Esophagus mucosa (tissue), 1 donor: Measurements from ENCODE around the gene ECT2L. TPM values are rescaled to one million over a fixed set of nuclear protein-coding genes. Genes with fewer than 3 reads are reported as not detected.
A peak's percentile ranks its signal among the peaks of the same experiment; 100 is the strongest.
"Not testable (repeated sequence)": the region's sequence is repeated elsewhere in the genome, so short reads cannot be mapped to it uniquely, and the experiment has no call there.

Source experiments
- ATAC-seq: fragments of 200-7000 bp; cut with Tn5 transposase; one replicate; pipeline ENCODE4 v1.9.1; 2020
- total RNA-seq: library from RNA; stranded (reverse); gene quantifications from one replicate; pipeline ENCODE4 v1.2.4, GENCODE V29; 2023
- donor health status: DM: yes; HTN: yes; CAD: no.

ECT2L gene
- total RNA-seq, 1 donor from 2014 or later, result not detected

DNA sequence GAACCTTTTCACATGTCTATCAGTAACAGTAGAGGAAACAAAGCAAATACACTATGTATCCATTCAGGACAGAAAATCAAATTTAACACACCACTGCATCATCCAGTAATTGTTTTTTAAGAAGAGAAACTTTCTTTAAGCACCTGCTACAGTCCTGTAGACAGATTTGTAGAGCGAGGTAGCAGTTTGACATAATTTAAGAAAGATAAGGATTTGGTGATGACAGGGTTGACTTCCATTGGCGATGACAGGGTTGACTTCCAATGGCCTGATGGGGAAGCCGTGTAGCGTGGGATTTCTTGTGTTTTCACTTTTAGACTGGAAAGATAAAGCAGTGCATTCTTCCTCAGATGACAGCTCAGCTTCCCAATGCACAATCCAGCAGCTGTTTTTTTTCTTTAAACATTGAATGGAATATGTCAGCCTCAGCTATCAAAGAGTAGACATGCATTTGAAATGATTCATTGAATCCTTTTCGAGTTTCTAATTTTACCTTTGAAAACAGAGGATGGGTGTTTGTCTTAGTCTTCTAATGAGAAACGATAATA is 68.5 kb downstream of the ECT2L start:
- no peak for ATAC-seq

DNA sequence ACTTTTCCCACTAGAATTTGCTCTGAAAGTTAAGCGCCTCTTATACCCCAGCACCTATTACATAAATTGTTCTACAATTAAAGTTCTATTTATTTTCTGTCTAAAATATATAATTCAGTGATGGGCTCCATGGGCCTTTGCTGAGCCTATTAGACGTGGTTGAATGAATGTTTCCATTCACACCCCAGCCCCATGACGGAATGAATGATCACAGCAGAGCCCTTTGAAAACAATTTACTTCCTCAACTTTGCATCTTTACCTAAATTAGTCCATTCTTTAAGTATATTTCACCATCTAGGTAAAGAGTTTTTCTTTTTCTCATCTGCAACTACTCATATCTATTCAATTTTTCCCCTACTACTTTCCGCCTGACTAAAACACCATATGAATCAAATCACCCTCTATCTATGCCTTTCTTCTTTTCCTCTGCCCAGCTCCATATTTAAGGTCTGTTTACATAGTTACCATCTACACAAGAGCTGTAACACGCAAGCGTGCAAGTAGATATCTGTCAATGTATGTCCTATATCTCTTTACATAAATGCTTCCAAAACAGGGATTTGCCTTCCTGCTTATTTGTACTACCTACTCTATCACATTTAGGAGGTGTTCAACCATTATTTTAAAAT is 69.7 kb downstream of the ECT2L start:
- no peak for ATAC-seq

DNA sequence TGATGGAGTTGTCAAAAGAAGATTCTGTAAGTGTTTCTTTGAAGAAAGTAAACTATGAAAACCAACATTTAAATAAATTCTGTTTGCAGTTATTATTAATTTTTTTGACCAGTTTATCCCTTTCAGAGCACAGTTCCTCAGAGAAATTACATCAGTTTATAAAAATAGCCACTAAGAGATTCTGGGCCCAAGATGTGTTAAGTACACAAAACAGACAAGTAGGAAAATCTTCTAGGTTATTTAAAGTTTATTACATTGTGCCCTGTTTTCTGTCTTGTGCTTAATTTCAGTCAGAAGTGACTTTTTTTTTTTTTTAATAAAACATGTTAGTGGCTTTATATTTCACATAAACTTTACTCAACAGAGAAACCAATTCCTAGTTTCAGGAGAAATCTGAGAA is 72.3 kb downstream of the ECT2L start:
- ATAC-seq, result no peak

DNA sequence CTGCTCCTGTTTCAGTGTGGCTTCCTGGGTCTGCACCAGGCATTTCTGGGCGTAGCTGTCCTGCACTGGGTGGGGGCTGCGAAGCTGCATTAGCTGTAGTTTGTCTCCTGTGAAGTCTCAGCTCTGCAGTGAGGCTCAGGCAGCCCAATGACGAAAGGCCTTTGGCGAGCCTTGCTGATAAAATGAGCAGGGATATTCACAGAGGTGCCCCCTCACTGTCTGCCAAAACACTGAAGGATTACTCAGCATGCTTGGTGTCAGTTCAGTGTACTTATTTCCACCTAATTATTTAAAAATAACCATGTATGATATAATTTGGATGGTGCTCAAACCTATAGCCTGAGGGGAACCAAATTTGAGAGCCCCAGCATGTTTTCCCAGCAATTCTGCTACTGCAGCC is 73.5 kb downstream of the ECT2L start:
- no peak for ATAC-seq

DNA sequence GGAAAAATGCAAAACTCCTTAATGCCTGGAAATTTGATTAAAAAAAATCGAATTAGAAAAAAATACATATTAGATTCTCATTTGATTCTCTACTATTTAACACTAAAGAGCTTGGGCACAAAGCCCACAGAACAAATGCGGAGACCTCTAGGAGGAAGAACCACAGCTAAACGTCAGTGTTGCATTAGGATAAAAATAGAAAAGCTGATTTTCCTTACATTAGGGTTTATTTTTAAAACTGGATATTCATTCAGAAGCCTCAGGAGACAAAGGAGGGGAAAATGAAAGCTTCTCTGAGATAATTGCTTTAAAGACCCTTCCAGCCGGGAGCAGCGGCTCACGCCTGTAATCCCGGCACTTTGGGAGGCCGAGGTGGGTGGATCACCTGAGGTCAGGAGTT is 77.3 kb downstream of the ECT2L start:
- ATAC-seq, result no peak

DNA sequence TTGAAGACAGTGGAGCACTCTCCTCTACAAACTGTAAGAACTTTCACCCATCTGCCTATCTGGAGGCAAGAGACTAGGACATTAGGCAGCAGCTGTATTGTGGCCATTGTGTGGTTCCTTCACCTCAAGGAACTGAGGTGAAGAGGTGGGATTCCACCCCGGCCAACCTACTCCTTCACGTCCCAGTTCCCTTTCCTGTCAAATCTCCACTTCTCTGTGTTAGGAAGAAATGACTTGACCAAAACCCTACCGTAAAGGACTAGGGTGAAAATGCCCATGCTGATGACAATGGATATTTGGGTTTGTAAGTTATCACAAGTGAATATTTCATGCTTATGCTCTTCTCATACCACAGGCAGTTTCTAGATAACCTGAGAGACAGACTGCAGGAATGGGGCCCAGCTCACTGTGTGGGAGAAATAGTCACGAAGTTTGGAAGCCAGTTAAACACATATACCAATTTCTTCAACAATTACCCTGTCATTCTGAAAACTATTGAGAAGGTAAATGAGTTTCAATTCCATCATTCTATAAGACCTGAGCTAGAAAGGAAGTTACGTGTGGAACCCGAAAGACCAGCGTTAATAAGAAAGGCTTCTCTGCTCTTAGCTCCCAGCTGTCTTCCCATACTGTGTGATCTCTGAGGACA is 86.6 kb downstream of the ECT2L start:
- ATAC-seq, result no peak

DNA sequence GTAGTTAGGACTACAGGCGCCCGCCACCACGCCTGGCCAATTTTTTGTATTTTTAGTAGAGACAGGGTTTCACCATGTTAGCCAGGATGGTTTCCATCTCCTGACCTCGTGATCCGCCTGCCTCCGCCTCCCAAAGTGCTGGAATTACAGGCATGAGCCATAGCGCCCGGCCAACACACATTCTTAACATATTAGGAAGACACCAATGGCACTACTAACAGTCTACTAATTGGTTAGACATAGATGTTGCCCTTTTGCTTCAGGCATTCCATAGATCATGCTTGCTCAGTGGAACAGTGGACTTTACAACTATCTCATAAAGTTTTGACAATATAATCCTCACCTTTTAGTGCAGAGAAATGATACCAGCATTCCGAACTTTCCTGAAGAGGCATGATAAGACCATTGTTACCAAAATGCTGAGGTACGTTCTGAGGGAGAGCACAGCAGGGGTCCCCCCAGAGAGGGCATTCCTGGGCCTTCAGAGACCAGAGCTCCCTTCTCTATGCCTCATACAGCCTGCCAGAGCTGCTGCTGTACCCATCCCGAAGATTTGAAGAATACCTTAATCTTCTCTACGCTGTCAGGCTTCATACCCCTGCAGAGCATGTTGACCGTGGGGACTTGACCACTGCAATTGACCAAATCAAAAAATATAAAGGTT is 89.4 kb downstream of the ECT2L start:
- ATAC-seq, result no peak

DNA sequence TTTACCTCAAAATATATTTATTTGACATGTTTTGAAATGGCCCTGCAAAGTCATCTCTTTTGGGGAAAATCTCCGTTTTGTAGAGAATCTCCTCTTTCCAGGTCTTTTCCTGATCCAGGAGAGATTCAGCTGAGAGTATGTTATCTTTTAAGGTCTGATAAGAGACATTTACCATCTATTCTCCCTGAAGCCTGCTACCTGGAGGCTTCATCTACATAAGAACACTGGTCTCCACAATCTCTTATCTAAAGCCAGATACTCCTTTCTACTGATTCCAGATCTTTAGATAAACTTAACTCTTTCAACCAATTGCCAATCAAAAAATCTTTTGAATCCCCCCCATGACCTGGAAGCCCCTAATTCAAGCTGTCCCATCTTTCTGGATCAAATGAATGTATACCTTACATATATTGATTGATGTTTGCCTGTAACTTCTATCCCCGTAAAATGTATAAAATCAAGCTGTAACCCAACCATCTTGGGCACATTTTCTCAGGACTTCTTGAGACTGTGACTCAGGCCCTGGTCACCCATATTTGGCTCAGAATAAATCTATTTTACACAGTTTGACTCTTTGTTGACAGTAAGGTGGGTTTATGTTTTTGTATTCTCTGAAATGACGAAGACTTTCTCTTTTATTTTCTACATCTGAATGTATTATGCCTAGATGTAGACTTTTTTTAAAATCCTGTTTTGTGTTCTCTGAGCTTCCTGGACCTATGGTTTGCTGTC is 95.5 kb downstream of the ECT2L start:
- no peak for ATAC-seq

DNA sequence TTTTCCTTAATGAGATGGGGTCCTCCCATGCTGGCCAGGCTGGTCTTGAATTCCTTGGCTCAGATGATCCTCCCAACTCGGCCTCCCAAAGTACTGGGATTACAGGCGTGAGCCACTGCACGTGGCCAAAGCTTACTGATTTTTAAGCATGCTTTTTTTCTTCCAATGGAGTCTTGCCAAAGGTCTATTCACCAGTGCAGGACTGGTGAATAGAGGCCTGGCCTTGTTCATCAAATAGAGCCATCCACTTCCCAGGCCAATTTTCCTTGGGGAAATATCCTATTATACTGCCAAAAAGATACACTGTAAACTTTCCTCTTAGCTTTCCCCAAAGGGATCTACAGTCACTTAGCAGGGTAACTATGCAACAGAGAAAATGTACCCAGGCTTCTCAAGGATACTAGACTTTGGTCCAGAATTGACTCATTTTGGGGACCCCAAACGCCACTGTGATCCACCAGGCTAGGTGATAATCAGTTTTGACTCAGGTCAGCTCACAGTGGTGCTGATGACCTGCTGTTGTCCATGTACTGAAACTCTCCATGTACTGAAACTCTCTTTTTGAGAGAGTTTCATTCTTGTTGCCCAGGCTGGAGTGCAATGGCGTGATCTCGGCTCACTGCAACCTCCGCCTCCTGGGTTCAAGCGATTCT is 100.3 kb downstream of the ECT2L start:
- no peak for ATAC-seq

DNA sequence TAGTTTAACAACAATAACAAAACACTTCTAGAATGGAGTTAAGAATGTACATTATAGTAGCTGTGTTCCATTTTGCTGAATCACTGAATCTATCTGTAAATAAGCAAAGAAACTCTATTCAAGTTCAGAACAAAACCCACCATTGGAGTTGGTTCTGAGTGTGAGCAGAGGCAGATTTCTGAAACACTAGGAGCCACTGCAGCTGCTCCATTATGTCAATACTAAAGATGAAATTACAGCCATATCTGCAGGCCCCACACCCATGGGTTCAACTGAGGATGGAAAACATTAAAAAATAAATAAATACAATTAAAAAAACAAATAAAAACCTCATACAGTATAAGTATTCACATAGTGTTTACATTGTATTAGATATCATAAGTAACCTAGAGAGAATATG is 101.1 kb downstream of the ECT2L start:
- ATAC-seq, result no peak

DNA sequence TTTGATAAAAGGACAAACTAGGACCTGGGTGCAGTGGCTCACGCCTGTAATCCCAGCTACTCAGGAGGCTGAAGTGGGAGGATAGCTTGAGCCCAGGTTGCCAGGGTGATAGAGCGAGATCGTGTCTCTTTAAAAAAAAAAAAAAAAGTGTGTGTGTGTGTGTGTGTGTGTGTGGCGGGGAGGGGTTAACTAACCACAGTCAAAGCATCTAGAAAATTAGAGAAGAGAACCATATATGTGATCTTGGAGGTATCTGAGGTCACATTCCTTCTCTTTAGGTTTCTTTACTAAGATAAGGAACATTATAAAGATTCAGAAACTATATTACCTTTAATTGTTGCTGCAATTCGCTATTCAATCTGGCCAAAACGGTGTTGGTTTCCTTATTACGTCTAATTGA is 111.3 kb downstream of the ECT2L start:
- ATAC-seq, result no peak

DNA sequence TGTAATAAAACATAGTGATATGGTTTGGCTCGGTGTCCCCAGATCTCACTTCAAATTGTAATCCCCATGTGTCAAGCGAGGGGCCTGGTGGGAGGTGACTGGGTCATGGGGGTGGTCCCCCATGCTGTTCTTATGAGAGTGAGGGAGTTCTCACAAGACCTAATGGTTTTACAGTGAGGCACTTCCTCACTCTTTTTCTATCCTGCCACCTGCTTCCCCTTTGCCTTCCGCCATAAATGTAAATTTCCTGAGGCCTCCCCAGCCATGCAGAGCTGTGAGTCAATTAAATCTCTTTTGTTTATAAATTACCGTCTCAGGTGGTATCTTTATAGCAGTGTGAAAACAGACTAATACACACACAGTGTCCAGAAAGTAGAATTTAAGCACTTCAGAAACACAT is 113.6 kb downstream of the ECT2L start:
- no peak for ATAC-seq

DNA sequence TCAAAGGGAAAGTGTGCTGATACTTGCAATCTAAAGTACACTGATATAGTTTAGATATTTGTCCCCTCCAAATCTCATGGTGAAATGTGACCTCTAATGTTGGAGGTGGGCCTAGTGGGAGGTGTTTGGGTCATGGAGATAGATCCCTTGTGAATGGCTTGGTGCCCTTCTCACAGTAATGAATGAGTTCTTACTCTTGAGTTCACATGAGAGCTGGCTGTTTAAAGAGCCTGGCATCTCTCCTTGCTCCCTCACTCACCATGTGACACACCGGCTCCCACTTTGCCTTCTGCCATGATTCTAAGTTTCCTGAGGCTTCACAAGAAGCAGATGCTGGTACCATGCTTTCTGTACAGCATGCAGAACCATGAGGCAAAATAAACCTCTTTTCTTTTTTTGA is 114.1 kb downstream of the ECT2L start:
- no peak for ATAC-seq

DNA sequence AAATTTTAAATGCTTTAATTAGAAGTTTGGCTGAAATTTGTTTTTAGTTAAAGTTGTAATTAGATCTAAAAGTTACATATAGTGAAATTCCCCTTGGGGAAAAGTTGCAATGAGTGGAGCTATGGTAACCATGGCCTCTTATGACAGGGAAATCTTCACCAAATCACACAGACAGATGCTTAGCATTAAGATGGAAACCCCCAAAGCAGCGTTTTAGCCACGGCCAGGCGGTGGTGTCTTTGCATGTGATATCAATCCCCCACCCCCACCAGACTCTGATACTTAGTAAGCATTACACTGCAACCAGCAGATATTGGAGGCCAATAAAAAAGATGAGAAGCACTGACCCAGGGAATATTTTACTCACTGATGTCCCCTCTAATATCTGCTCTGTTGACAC is 116.4 kb downstream of the ECT2L start:
- no peak for ATAC-seq

DNA sequence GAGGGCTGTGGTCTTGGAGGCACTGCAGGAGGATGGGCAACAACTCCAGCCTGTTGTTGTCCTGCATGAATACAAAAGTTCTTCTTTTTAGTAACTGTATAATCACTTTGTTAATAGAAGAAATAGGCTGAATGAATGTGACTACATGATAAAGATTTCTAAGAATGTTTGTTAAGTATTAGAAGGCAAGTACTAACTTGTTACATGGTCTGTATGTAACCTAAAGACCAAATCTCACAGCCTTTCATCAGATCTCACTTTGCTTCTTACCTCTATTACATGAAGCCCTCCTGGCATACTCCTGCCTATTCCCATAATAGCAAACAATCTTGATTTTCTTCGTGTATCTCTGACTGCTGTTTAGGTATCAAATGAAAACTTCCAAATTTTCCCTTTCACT is 118.8 kb downstream of the ECT2L start:
- ATAC-seq, result peak; percentile 70

DNA sequence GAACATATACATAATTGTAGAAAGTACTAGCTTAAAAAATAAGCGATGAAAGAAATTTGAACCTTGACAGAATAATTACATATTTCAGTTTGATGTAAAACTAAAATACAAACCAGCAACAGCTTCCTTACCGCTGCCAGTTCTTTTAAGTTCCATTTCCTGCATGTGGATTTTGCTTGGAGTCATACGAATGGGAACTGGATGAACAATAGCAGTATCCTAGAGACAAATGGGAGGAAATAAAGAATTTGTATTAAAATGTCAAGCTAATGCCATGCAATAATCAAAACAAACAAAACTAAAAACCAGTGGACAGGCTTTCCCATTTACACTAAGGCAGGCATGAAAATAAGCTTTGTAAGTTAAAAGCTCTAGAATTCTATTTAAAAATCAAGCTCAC is 125.0 kb downstream of the ECT2L start:
- no peak for ATAC-seq

DNA sequence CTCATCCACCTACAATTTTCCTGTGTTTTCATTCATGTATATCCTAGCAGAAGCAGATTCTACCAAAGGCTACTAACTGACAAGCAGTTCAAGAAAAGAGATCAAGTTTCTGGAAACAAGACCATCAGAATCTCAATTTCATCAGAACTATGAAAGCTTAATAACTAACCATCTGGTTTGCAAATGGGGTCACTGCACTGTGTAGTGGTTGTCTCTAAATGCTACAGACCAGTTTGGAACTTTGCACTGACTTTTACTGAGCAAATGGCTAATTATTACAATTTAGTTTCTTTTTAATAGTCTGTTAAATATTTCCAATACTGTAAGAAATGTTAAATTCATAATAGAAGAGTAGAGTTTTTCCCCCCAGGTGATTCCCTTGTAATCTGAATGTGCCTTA is 127.7 kb downstream of the ECT2L start:
- ATAC-seq, result no peak

DNA sequence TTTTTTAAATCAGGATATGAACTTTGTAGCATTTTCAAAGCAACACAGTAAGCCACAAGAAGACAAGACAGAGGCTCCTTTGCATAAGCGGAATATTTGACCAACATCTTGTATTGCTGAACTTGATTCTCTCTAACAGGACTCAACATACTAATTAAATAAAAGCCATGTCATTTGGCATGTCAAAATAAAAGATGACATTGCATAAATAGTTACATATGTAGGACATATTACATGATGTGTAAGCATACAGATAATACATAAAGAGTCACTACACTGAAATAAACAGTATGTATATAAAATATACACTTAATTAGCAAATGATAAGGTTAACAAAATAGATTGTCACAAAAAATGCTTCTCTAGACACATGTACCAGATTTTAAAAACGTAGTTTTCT is 129.9 kb downstream of the ECT2L start:
- ATAC-seq, result no peak

DNA sequence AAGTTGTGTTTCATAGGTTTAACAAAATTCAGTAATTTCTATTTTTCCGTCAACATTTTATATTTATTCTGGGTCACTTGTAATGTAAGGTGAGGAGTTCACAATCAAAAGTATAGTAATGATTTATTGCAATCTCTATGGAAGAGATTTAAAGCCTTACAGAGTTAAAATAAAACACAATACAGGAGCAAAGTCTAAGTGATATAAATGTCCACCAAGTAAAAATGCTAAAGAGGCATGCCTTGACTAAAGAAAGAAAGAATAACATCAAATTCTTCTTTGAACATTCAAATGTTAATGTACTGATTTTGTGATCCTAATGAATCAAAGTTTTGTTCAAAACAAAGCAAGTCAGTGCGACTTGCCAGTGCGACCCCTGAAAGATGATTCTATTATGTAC is 130.7 kb downstream of the ECT2L start:
- ATAC-seq, result no peak

DNA sequence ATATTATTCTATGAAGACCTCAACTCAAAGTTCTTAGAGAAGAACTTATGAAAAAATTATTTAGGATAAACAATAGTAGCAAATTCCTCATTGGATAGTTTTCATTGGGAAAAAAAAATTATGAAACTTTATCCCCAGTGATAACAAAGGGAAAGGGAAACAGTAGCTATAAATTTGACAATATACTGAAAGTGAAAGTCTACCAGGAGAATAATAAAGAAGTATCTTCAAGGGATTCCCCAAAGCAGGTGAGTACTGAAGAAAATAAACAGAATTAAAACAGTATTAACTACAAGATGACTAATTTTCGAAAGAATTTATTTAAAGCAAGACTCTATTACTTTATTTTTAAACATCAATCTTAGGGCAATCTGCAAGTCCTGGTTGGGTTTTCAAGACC is 135.8 kb downstream of the ECT2L start:
- ATAC-seq, result no peak

DNA sequence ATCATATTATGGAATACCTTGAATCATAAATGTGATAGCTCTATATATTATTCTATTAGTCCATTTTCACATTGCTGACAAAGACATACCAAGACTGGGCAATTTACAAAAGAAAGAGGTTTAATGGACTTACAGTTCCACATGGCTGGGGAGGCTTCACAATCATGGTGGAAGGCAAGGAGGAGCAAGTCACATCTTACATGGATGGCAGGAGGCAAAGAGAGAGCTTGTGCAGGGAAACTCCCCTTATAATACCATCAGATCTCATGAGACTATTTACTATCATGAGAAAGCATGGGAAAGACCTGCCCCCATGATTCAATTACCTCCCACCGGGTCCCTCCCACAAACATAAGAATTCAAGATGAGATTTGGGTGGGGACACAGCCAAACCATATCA is 141.0 kb downstream of the ECT2L start:
- ATAC-seq, result not testable (repeated sequence)

DNA sequence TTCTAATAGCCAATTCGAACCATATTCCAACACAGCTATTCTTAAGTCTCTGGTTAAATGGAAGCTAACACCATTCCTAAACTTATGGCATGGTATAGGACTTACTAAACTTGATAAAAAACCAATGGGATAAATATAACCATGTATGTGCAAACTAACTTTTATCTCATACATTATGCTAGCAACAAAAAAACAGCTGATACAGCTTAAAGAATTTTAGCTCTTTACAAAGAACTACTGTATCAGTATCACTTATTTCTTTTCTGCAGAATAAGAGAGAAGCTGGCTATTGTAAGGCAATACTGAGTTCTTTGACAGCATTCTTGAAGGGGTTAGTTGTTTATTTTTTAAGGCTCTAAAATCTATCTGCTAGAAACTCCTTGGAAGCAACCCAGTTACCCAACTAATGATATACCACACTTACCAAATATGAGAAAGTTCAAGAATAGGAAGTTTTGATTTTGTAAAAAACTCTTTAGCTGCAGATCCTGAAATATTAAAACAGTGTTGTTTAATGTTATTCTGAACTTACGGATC is 147.3 kb downstream of the ECT2L start:
- no peak for ATAC-seq

DNA sequence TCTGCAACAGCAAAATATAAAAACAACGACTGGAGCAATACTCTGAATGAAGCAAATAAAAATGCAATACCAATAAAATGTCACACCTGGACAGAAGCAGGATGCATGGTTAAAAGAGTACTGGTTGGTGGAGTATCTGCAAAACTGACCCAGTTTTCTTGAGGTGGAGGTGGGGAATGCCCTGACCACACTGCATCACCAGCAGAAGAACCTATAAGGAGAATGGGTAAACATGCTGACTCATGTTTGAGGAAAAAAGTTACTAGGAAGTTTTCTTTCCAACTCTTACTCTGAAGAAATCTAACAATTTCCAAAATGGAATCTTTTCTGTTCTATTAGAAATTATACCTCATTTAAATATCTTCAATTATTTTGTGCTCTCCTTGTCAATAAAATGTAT is 148.5 kb downstream of the ECT2L start:
- ATAC-seq, result no peak
